Endometrial microvascular endothelial cells (primary cell): ENCODE results near the gene CHCHD2. TPM values are rescaled to one million over a fixed set of nuclear protein-coding genes. Genes with fewer than 3 reads are reported as not detected.
"Not testable (repeated sequence)": the region's sequence is repeated elsewhere in the genome, so short reads cannot be mapped to it uniquely, and the experiment has no call there.

Experiments
- in situ Hi-C: cut with HindIII; loops from 2 replicates; pipeline ENCODE4 v1.10.0; 2017; ENCODE audit warnings: low sequenced_read_pairs, low pct_unique_long_range_greater_than_20kb; ENCODE audit errors: inconsistent ontology term
- total RNA-seq: library from RNA; depleted of rRNA; stranded (reverse); fragments of >200 nt; gene quantifications from one replicate; pipeline ENCODE4 v1.2.3, GENCODE V29; 2015; ENCODE audit errors: inconsistent ontology term

The CHCHD2 gene
- total RNA-seq, 1 donor from 2014 or later, result 433 TPM

- in situ Hi-C loops, result no loop called here
These were observed 18.8 kb downstream of the CHCHD2 start for GRCh38 chr7:56087445-56087844.

GRCh38 chr7:56086761-56087160, 19.5 kb downstream of the CHCHD2 start:
- in situ Hi-C loops, result no loop called here

- in situ Hi-C loops, result no loop called here
These were observed 23.0 kb downstream of the CHCHD2 start for GRCh38 chr7:56083150-56083785.

- in situ Hi-C loops, result no loop called here
These were observed 24.5 kb downstream of the CHCHD2 start for GRCh38 chr7:56081626-56082340.

GRCh38 chr7:56080726-56081435, 25.4 kb downstream of the CHCHD2 start:
- in situ Hi-C loops, result not testable (repeated sequence)

- in situ Hi-C loops, result no loop called here
These were observed 26.7 kb downstream of the CHCHD2 start for GRCh38 chr7:56079450-56080185.

GRCh38 chr7:56078196-56078595, 28.1 kb downstream of the CHCHD2 start:
- in situ Hi-C loops, result no loop called here

GRCh38 chr7:56077681-56078080, 28.6 kb downstream of the CHCHD2 start:
- in situ Hi-C loops, result no loop called here

- in situ Hi-C loops, result loop anchor here (25.0 kb wide), 1 partner anchor 437 kb away; no protein-coding TSS in a partner anchor
These were observed 31.9 kb downstream of the CHCHD2 start for GRCh38 chr7:56074371-56074791.

GRCh38 chr7:56066376-56066775, 39.9 kb downstream of the CHCHD2 start:
- in situ Hi-C loops, result loop anchor here (25.0 kb wide), 1 partner anchor 429 kb away; no protein-coding TSS in a partner anchor

GRCh38 chr7:56063882-56064625, 42.2 kb downstream of the CHCHD2 start, which contains the start of gene SUMF2:
SUMF2 (plus strand) TSS chr7:56064286; CDS start chr7:56064312, 26 bp downstream.
- in situ Hi-C loops, result loop anchor here (25.0 kb wide), 1 partner anchor 427 kb away; no protein-coding TSS in a partner anchor

- in situ Hi-C loops, result loop anchor here (25.0 kb wide), 1 partner anchor 426 kb away; no protein-coding TSS in a partner anchor
These were observed 42.8 kb downstream of the CHCHD2 start for GRCh38 chr7:56063500-56063881.

GRCh38 chr7:56062382-56062781, 43.9 kb downstream of the CHCHD2 start:
- in situ Hi-C loops, result loop anchor here (25.0 kb wide), 1 partner anchor 425 kb away; no protein-coding TSS in a partner anchor

GRCh38 chr7:56053993-56054392, 52.3 kb downstream of the CHCHD2 start:
- in situ Hi-C loops, result loop anchor here (25.0 kb wide), 1 partner anchor 417 kb away; no protein-coding TSS in a partner anchor

GRCh38 chr7:56053379-56053778, 52.9 kb downstream of the CHCHD2 start:
- in situ Hi-C loops, result loop anchor here (25.0 kb wide), 1 partner anchor 416 kb away; no protein-coding TSS in a partner anchor
